Measurements from ENCODE around the gene CLRN3.

DNA sequence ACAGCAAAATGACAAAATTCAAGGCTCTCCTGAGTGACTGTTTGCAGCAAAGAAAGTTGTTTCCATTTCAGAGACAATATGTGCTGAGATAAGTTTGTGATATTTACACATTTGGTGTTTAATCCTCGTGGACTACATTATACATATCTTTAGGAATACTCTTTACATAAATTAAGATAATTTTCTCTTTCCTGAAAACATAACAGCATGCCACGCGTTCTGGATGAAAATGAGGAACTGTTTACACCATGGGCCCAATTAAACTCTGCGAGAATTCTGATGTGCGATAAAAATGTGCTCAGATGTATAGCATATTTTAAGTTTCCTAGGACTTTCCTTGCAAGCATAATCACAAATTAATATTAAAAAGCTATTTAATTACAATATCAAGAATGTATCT lies 40.5 kb upstream of the CLRN3 start:
- TF ChIP-seq, protein P1, sequence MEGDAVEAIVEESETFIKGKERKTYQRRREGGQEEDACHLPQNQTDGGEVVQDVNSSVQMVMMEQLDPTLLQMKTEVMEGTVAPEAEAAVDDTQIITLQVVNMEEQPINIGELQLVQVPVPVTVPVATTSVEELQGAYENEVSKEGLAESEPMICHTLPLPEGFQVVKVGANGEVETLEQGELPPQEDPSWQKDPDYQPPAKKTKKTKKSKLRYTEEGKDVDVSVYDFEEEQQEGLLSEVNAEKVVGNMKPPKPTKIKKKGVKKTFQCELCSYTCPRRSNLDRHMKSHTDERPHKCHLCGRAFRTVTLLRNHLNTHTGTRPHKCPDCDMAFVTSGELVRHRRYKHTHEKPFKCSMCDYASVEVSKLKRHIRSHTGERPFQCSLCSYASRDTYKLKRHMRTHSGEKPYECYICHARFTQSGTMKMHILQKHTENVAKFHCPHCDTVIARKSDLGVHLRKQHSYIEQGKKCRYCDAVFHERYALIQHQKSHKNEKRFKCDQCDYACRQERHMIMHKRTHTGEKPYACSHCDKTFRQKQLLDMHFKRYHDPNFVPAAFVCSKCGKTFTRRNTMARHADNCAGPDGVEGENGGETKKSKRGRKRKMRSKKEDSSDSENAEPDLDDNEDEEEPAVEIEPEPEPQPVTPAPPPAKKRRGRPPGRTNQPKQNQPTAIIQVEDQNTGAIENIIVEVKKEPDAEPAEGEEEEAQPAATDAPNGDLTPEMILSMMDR (conservative IDR thresholded peaks at IDR 0.05; ENCODE audit: low read length): no peak
- no peak for TF ChIP-seq EZH2phosphoT487 (IDR thresholded peaks at IDR 0.05; ENCODE audit: borderline replicate concordance)

All from Loucy (cell line).